H1 (cell line): ENCODE measurements around the gene ITGA4. TPM values are rescaled to one million over a fixed set of nuclear protein-coding genes. Genes with fewer than 3 reads are reported as not detected.

Experiments
- BCL11A ChIP-seq, 2 experiments: IDR thresholded peaks; one replicate each; pipeline ENCODE4 v1.6.1; 2011; ENCODE audit warnings: low read depth in 2 of 2, low read length in 2 of 2, mild to moderate bottlenecking in 2 of 2
- BRCA1 ChIP-seq: IDR thresholded peaks from 2 replicates; pipeline ENCODE4 v1.6.1; 2012; ENCODE audit warnings: low read depth, low read length, improper control_type of control experiment
- CHD2 ChIP-seq: IDR thresholded peaks from 2 replicates; pipeline ENCODE4 v1.6.1; 2012; ENCODE audit warnings: low read length, improper control_type of control experiment
- CTBP2 ChIP-seq: IDR thresholded peaks from 2 replicates; pipeline ENCODE4 v1.7.0; 2011; ENCODE audit warnings: borderline replicate concordance, mild to moderate bottlenecking, moderate library complexity, mixed read lengths, low read length; ENCODE audit not compliant: insufficient read depth, insufficient read length
- E2F6 ChIP-seq: IDR thresholded peaks from 2 replicates; pipeline ENCODE4 v1.6.1; 2012; ENCODE audit warnings: inconsistent platforms
- EP300 ChIP-seq, 2 experiments: IDR thresholded peaks; 1 replicate in 1 of 2; 2 replicates in 1 of 2; pipeline ENCODE4 v1.6.1; 2011 to 2012; ENCODE audit warnings: low read depth in 2 of 2, low read length in 2 of 2, mild to moderate bottlenecking in 2 of 2, borderline replicate concordance in 1 of 2, inconsistent platforms in 1 of 2, moderate library complexity in 1 of 2
- EZH2 ChIP-seq: fragments of 200-600 bp; sonication (generic); IDR thresholded peaks from 2 replicates; pipeline ENCODE4 v1.7.1; 2012; ENCODE audit warnings: low read depth, mild to moderate bottlenecking, moderate library complexity, low read length, inconsistent platforms; ENCODE audit not compliant: severe bottlenecking
- MAX ChIP-seq: IDR thresholded peaks from 2 replicates; pipeline ENCODE4 v1.6.1; 2012; ENCODE audit warnings: inconsistent platforms
- NRF1 ChIP-seq: IDR thresholded peaks from 2 replicates; pipeline ENCODE4 v1.6.1; 2011; ENCODE audit warnings: mild to moderate bottlenecking, low read depth, low read length, improper control_type of control experiment
- PHF8 ChIP-seq: fragments of 200-600 bp; sonication (generic); conservative IDR thresholded peaks from 2 replicates; pipeline ENCODE4 v1.7.1; 2012; ENCODE audit warnings: low read depth, mild to moderate bottlenecking, inconsistent platforms, low read length, moderate library complexity
- POLR2AphosphoS5 ChIP-seq: IDR thresholded peaks from 2 replicates; pipeline ENCODE4 v1.6.1; 2011; ENCODE audit warnings: low read depth, low read length
- POU5F1 ChIP-seq: IDR thresholded peaks from 2 replicates; pipeline ENCODE4 v1.6.1; 2011; ENCODE audit warnings: low read depth, mild to moderate bottlenecking, low read length, moderate library complexity
- RXRA ChIP-seq: IDR thresholded peaks from 2 replicates; pipeline ENCODE4 v1.6.1; 2011; ENCODE audit warnings: low read depth, mild to moderate bottlenecking, low read length, moderate library complexity; ENCODE audit not compliant: insufficient read depth
- SAP30 ChIP-seq: fragments of 300-600 bp; sonication (generic); IDR thresholded peaks from 2 replicates; pipeline ENCODE4 v1.7.1; 2012; ENCODE audit warnings: low read length, moderate library complexity, mild to moderate bottlenecking, inconsistent platforms; ENCODE audit not compliant: insufficient read depth, insufficient replicate concordance
- SP1 ChIP-seq: IDR thresholded peaks from 2 replicates; pipeline ENCODE4 v1.6.1; 2011; ENCODE audit warnings: low read depth, low read length
- SRF ChIP-seq: IDR thresholded peaks from 2 replicates; pipeline ENCODE4 v1.6.1; 2011; ENCODE audit warnings: mild to moderate bottlenecking, low read depth, low read length, moderate library complexity
- SUZ12 ChIP-seq: fragments of 200-600 bp; sonication (generic); IDR thresholded peaks from 2 replicates; pipeline ENCODE4 v1.6.1; 2012; ENCODE audit warnings: mild to moderate bottlenecking, inconsistent platforms, low read length, moderate library complexity, mixed read lengths
- TAF1 ChIP-seq: IDR thresholded peaks from 2 replicates; pipeline ENCODE4 v1.6.1; 2011; ENCODE audit warnings: mild to moderate bottlenecking, low read depth, low read length
- TCF12 ChIP-seq: IDR thresholded peaks from 2 replicates; pipeline ENCODE4 v1.6.1; 2011; ENCODE audit warnings: low read depth, mild to moderate bottlenecking, low read length
- YY1 ChIP-seq: IDR thresholded peaks from 2 replicates; pipeline ENCODE4 v1.6.1; 2011; ENCODE audit warnings: low read depth, mild to moderate bottlenecking, low read length
- polyA plus RNA-seq, 7 experiments: library from polyadenylated mRNA; depleted of rRNA in 3 of 7; stranded (reverse) in 5 of 7; unstranded in 2 of 7; fragments of >200 nt in 5 of 7; fragments of 200-250 nt in 2 of 7; gene quantifications; 1 replicate in 5 of 7; 2 replicates in 1 of 7; 4 replicates in 1 of 7; pipeline versions ENCODE4 v1.2.1 to v1.2.3, GENCODE V29; 2011 to 2013; ENCODE audit warnings: missing spikeins in 2 of 7, mixed read lengths in 2 of 7
- total RNA-seq: library from RNA; stranded (reverse); fragmentation: NEBNext Ultra II Directional; extraction: Animal tissue kit (Norgen Biotek cat#: 25700); gene quantifications from 2 replicates; pipeline ENCODE4 v1.2.1, GENCODE V29; 2021
- TF ChIP-seq, protein P1 (sequence below), 3 experiments: IDR thresholded peaks; 1 replicate in 2 of 3; 2 replicates in 1 of 3; pipeline versions ENCODE4 v1.5.1 to v1.6.1; 2011; ENCODE audit warnings: low read length in 3 of 3, mild to moderate bottlenecking in 3 of 3, inconsistent platforms in 2 of 3, low read depth in 1 of 3, moderate library complexity in 1 of 3; ENCODE audit not compliant: insufficient read depth in 1 of 3; ENCODE audit errors: control extremely low read depth in 1 of 3

ITGA4 gene
- total and polyA plus RNA-seq, 2 of the 8 experiments (the other 6 are each of a cell fraction or from before 2014, with no cell fraction given), result 0.60 to 2.1 TPM

DNA sequence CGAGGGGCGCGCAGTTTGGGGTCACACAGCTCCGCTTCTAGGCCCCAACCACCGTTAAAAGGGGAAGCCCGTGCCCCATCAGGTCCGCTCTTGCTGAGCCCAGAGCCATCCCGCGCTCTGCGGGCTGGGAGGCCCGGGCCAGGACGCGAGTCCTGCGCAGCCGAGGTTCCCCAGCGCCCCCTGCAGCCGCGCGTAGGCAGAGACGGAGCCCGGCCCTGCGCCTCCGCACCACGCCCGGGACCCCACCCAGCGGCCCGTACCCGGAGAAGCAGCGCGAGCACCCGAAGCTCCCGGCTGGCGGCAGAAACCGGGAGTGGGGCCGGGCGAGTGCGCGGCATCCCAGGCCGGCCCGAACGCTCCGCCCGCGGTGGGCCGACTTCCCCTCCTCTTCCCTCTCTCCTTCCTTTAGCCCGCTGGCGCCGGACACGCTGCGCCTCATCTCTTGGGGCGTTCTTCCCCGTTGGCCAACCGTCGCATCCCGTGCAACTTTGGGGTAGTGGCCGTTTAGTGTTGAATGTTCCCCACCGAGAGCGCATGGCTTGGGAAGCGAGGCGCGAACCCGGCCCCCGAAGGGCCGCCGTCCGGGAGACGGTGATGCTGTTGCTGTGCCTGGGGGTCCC is at the start of gene ITGA4 (continued):
- no peak for TF ChIP-seq EZH2
- TF ChIP-seq SP1, result no peak
- no peak for TF ChIP-seq BCL11A (IDR thresholded peaks at IDR 0.05; ENCODE audit: low read depth in 2 of 2, low read length in 2 of 2)
- TF ChIP-seq YY1, result 0 out of 2 replicates have a peak, but pooled peaks have one; percentile 10
- no peak for TF ChIP-seq RXRA
- peak; percentile 54 for TF ChIP-seq CTBP2
- no peak for TF ChIP-seq BRCA1
- no peak for TF ChIP-seq CHD2
- TF ChIP-seq, protein P1, sequence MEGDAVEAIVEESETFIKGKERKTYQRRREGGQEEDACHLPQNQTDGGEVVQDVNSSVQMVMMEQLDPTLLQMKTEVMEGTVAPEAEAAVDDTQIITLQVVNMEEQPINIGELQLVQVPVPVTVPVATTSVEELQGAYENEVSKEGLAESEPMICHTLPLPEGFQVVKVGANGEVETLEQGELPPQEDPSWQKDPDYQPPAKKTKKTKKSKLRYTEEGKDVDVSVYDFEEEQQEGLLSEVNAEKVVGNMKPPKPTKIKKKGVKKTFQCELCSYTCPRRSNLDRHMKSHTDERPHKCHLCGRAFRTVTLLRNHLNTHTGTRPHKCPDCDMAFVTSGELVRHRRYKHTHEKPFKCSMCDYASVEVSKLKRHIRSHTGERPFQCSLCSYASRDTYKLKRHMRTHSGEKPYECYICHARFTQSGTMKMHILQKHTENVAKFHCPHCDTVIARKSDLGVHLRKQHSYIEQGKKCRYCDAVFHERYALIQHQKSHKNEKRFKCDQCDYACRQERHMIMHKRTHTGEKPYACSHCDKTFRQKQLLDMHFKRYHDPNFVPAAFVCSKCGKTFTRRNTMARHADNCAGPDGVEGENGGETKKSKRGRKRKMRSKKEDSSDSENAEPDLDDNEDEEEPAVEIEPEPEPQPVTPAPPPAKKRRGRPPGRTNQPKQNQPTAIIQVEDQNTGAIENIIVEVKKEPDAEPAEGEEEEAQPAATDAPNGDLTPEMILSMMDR (IDR thresholded peaks at IDR 0.05; ENCODE audit: control extremely low read depth in 1 of 3, insufficient read depth in 1 of 3, low read depth in 1 of 3, low read length in 3 of 3), result peak; percentile 84 to 96 (median 85)
- TF ChIP-seq PHF8, result peak; percentile 38; the same call in 1 of the 2 replicates
- TF ChIP-seq SRF, result no peak
- TF ChIP-seq NRF1, result no peak
- TF ChIP-seq POLR2AphosphoS5, result no peak
- peak; percentile 42; the same call in 1 of the 2 replicates for TF ChIP-seq TAF1
- TF ChIP-seq POU5F1, result no peak
- peak; percentile 53 for TF ChIP-seq MAX
- no peak for TF ChIP-seq TCF12
- TF ChIP-seq EP300 (IDR thresholded peaks at IDR 0.05; ENCODE audit: borderline replicate concordance in 1 of 2, low read depth in 2 of 2, low read length in 2 of 2), result no peak
- TF ChIP-seq E2F6, result peak; percentile 60
- no peak; the same call in 1 of the 2 replicates for TF ChIP-seq SUZ12
- no peak for TF ChIP-seq SAP30
